ENCODE results near the gene EGR2. TPM values are rescaled to one million over a fixed set of nuclear protein-coding genes. Genes with fewer than 3 reads are reported as not detected.

The EGR2 gene
- total RNA-seq, 1 experiment from 2014 or later, result 2.6 TPM

- H3K23ac ChIP-seq (ENCODE audit: insufficient read length, low read depth, low read length), result no peak overlapping the region
- peak overlapping the region; percentile 56 for H3K4me2 ChIP-seq (ENCODE audit: insufficient read depth, insufficient read length, low read length)
- no peaks in the 10 kb centered on the region for H3K79me1 ChIP-seq (ENCODE audit: insufficient read depth, low read depth, low read length, poor library complexity, severe bottlenecking)
- H2BK5ac ChIP-seq (ENCODE audit: insufficient read length, low read length), result no peak overlapping the region
- H3K4ac ChIP-seq (ENCODE audit: low read depth, low read length), result no peak overlapping the region
- no CpG with 5 or more reads among the region's 11 CpGs for WGBS (ENCODE audit: extremely low coverage, insufficient read length, low lambda C conversion rate)
- H2AK5ac ChIP-seq (ENCODE audit: insufficient read length, low read length), result no peak overlapping the region
- no peak overlapping the region for H2BK12ac ChIP-seq (ENCODE audit: insufficient read length, low read depth, low read length)
- H3K9me3 ChIP-seq (ENCODE audit: control insufficient read depth, low read depth, low read length), result no peaks in the 10 kb centered on the region
- H4K5ac ChIP-seq (ENCODE audit: insufficient read length, low read depth, low read length), result no peak overlapping the region
- Mint-ChIP-seq H3K27me3 (ENCODE audit: low read depth) (no peaks in the 10 kb centered on the region), H3K9me3 (no peaks in the 10 kb centered on the region), H3K36me3 (ENCODE audit: insufficient read depth in 1 of 3, low read depth in 3 of 3) (peaks cover 0 to 6% (median 6%) of the 10 kb centered on the region in 3 experiments; a peak in 4 of 7 replicates), H3K4me3 (peak overlapping the region; percentile 90 to 95), H3K27ac (peak overlapping the region; percentile 97 to 100 (median 99)), H3K4me1 (peaks cover 42 to 53% of the 10 kb centered on the region in 2 experiments)
- peak overlapping the region; percentile 66 for H3K9ac ChIP-seq (ENCODE audit: extremely low read depth, insufficient read length, low read length)
- H3K56ac ChIP-seq (ENCODE audit: insufficient read length, low read depth, low read length), result no peak overlapping the region
- H2AFZ ChIP-seq (ENCODE audit: low read length), result no peak overlapping the region
- DNase-seq, result no peak
- H3K23me2 ChIP-seq (ENCODE audit: insufficient read length, low read depth, low read length, poor library complexity, severe bottlenecking), result peaks cover 9% of the 10 kb centered on the region
- H4K8ac ChIP-seq (replicated peaks; ENCODE audit: insufficient read length, low read depth, low read length), result no peak overlapping the region
- H3K4me1 ChIP-seq (ENCODE audit: insufficient read depth, low read length), result peaks cover 2% of the 10 kb centered on the region; the same call in 1 of the 2 replicates
- no peaks in the 10 kb centered on the region for H3K27me3 ChIP-seq (ENCODE audit: insufficient read depth, low read length)
- no peaks in the 10 kb centered on the region for H4K20me1 ChIP-seq (ENCODE audit: control insufficient read depth, insufficient read depth, insufficient read length)
- H3K79me2 ChIP-seq (ENCODE audit: insufficient read depth, low read length), result peaks cover 5% of the 10 kb centered on the region; the same call in 1 of the 2 replicates
- no peak overlapping the region for H3T11ph ChIP-seq (ENCODE audit: low read length)
- no peak overlapping the region for H2BK20ac ChIP-seq (ENCODE audit: low read depth, low read length, poor library complexity, severe bottlenecking)
- no peak overlapping the region for H2BK15ac ChIP-seq (ENCODE audit: low read depth, low read length)
- no peak overlapping the region for H2BK120ac ChIP-seq (ENCODE audit: low read depth, low read length, poor library complexity, severe bottlenecking)
- peak overlapping the region; percentile 16 for H3K27ac ChIP-seq (ENCODE audit: insufficient read length, low read depth, low read length)
- no peak overlapping the region for H4K91ac ChIP-seq (ENCODE audit: insufficient read length, low read depth, low read length)
- TF ChIP-seq, protein P1, sequence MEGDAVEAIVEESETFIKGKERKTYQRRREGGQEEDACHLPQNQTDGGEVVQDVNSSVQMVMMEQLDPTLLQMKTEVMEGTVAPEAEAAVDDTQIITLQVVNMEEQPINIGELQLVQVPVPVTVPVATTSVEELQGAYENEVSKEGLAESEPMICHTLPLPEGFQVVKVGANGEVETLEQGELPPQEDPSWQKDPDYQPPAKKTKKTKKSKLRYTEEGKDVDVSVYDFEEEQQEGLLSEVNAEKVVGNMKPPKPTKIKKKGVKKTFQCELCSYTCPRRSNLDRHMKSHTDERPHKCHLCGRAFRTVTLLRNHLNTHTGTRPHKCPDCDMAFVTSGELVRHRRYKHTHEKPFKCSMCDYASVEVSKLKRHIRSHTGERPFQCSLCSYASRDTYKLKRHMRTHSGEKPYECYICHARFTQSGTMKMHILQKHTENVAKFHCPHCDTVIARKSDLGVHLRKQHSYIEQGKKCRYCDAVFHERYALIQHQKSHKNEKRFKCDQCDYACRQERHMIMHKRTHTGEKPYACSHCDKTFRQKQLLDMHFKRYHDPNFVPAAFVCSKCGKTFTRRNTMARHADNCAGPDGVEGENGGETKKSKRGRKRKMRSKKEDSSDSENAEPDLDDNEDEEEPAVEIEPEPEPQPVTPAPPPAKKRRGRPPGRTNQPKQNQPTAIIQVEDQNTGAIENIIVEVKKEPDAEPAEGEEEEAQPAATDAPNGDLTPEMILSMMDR (conservative IDR thresholded peaks at IDR 0.05), result no peak
- peak overlapping the region; percentile 96 for H3K18ac ChIP-seq (ENCODE audit: insufficient read length, low read depth, low read length)
- peak overlapping the region; percentile 98 for H3K14ac ChIP-seq (ENCODE audit: insufficient read depth, low read length)
Observed at GRCh38 chr10:62803724-62804355, 12.3 kb downstream of the EGR2 start.

Measured in H9 (cell line).